Right renal cortex interstitium (tissue), 3 donors: ENCODE measurements around the gene HOXA3. TPM values are rescaled to one million over a fixed set of nuclear protein-coding genes. Genes with fewer than 3 reads are reported as not detected.
A peak's percentile ranks its signal among the peaks of the same experiment; 100 is the strongest.

Source experiments
- DNase-seq, 3 donors: peaks; one replicate each; pipeline ENCODE4 v3.0.0-alpha.2; 2013; ENCODE audit warnings: low read depth in 3 of 3, low spot score in 2 of 3
- polyA plus RNA-seq, 3 donors: library from polyadenylated mRNA; unstranded; fragments of 120-200 nt; gene quantifications; one replicate each; pipeline ENCODE4 v1.2.1, GENCODE V29; 2013; ENCODE audit not compliant: insufficient read length in 3 of 3

Gene HOXA3
- polyA plus RNA-seq, 3 donors = 23.7 to 32.8 (median 29.3) TPM

DNA sequence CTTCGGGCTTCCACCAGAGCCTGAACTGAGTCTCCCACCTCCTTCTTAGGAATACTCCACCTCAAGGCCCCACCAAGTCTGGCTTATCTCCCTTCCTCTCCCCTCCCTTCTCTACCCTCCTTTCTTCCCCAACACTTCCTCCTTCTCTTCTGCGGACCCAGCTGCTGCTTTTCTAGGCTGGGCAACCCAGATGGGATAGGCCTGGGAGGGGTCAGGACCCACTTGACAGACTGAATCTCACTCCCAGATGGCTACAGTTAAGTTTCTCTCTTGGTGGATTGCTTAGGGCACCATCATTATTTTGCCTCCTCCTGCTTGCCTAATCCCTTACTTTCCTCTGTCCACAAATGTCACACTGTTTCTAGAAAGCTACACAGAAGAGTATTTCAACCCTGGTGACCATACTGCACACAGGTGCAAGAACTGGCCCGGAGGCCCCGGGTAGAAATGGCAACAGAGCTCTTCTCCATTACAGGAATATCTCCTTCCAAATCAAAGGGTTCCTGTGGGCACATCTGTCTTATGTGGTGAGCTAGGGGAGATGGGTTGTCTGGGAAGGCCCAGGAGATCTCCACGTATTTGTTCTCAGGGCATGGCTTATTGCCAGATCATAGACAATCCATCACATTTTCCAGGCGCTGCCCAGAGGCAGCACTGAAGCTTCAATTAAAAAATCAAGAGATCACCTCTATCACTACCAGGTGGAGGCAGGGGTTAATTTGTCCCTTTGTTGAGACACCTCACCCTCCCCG, 37.8 kb upstream of the HOXA3 start:
- no peak for DNase-seq

GRCh38 chr7:27189295-27189996, 37.1 kb upstream of the HOXA3 start:
- no peak for DNase-seq

GRCh38 chr7:27188386-27189294, 36.3 kb upstream of the HOXA3 start:
- DNase-seq = no peak

DNA sequence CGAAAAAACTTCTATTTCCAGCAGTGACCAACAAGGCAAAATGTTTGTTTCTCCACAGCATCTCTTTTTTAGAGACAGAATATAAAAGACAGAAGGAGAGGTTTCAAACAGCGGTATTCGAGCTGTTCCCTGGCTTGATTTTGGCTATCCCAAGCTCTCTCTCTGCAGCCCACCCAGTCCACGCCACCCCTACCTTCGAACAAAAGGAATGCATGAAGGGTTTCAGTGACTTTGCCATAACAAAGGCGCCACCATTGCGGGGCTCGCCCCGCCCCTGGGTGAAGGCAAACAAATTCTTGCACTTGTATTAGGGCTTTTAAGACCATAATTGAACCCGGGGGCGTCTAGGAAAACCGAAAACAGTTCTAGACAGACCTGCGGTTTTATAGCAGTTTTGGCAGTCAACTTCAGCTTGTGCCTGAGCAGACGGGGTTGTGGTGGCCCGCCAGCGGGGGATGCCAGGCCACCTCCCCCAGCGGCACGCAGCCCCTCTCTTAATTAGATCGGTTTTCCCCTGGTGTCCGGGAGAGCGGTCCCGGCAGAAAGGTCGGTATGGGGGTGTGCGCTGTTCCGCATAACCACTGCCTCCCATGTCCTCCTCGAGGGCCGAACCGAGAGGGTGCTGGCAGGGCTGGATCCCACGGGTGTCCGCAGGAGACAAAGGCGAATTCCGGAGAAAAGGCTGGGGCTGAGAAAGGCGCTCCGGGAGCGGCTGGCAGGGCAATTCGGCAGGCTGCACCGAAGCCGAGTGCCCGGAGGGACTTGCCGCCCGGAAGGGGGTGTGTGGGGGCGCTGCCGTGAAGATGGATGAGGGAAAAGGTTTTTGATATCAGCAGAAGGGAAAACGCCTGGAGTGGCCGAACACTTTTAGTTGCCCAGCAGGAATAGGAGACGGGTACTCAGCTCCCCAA, 35.3 kb upstream of the HOXA3 start:
- DNase-seq = no peak

- no peak for DNase-seq
These were observed 34.5 kb upstream of the HOXA3 start for GRCh38 chr7:27186668-27187474.

DNA sequence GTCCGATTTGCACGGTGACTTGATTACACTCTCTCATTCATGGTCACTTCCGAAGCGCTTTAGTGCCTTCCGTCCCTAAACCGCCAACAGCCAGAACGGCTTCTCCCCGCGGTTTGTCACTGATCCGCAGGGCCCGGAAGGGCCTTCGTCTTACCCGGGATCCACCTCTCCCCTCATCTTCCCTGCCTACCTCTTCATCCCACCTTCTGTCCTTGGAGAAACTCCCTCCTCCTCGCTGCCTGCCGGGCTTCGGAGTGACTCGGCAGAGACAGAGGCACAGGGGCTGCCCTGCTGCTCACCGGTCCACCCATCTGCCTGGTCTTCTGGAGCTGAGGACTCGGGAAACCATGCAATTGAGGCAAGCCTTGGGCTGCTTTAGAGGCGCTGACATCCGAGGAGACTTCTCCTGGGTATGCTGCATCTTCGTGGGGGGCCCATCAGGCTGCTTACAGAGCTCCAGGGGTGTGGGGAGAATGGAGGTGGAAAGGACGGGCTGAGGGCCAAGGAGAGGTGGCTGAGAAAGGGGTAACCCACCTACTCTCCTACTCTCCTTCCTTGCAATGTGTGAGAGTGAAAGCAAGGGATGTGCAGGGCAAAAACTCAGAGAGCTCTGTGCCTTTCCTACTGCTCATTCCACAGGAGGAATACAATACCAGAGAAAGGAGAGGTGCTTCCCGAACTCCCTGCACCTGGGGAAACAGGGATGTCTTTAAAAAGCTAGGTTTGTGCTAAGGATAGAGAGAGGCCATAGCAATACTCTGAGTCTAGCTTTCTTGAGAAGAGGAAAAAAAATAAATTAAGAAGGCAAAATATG, 33.7 kb upstream of the HOXA3 start:
- no peak for DNase-seq

DNA sequence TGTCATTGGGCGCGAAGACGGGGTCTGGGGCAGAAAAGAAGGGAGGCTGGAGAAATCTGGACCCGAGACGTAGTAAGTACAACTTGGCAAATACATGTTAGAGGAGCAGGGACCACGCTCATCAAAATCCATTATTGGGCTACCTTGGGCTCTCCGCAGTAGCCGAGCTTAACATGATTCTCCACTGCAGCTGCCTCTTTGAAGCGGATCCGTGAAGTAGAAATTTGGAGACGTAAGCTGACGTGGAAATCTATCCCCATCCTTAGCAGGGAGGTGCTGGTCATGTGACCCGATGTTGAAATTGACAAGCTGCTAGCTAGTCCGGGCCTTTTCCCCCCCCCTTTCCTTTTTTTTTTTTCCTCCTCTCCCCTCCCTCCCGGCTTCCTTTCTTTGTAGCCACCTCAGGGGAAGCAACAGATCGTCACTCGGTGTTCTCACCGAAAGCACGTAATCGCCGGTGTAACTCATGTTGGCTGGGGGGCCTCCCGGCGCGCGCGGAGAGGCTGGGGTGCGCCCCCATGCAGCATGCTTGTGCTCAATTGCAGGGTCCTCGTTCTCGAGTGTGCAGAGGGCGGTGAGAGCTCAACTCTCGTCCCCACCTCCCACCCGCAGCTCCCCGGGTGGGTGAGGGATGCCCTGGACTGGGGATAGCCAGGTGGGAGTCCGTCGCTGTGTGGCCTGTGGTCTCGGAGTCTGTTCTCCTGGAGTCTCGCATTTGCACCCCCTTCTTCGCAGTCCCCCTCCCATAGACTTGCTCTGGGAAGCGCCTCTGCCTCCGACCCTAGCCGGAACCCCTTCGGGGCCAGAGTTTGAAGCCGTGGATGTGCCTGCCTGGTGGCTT, 32.9 kb upstream of the HOXA3 start, which contains the start of gene HOXA11:
Gene HOXA11 (minus strand): TSS at position 220 of the 841 bp plus-strand sequence. CDS start 88 bp downstream, at position 132.
- peak in 2 of 3 donors; percentile 92 to 93 for DNase-seq

- DNase-seq = no peak
These were observed 32.1 kb upstream of the HOXA3 start for GRCh38 chr7:27184337-27185012.

GRCh38 chr7:27183682-27184336, 31.4 kb upstream of the HOXA3 start:
- DNase-seq = no peak

GRCh38 chr7:27182861-27183681, 30.7 kb upstream of the HOXA3 start:
- no peak for DNase-seq

DNA sequence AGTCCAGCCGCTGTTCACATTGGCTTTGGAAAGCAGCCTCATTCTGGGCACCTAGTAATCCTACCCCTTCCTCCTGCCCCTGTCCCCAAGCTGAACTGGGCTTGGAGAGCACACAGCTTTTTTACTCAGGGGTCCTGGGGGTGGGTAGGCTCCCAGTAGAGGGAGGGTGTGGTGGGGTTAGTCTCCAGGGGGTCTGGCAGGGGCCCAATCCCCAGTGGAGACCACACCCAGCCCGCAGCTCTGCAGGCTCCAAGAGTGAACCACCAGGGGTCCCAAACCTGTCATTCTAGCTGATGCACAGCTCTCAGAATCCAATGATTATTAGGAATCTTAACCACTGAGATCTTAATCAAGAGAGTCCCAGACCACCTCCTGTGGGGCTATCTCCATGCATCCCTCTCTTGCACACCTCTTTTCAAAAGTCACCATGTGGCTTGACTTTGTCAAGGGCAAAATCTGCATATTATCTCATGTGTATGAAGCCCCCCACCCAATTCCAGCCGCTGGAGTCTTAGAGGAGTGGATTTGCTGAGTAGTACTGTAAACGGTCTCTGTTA, 30.0 kb upstream of the HOXA3 start:
- no peak for DNase-seq

DNA sequence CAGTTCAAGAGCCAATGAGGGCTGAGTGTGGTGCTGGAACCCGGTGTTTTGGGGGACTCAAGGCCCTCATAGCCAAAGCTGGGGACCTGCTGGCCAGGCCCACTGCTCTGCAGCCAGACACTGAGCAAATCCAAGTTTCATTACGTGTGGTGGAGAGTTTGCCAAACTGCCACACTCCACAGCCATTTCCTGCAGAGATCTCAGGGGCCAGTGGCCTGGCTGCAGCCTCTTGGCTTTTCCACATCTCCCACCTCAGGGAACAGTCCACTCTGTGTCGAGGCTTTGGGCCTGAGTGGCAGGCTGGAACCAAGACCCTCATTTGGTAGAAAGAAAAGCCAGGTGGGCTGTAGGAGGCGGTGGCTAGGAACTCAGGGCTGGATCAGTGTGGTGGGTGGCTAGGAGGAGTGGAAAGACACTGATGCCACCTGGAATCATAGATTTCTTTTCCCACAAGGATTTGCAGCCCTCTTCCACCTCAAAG, 29.5 kb upstream of the HOXA3 start:
- DNase-seq = no peak

DNA sequence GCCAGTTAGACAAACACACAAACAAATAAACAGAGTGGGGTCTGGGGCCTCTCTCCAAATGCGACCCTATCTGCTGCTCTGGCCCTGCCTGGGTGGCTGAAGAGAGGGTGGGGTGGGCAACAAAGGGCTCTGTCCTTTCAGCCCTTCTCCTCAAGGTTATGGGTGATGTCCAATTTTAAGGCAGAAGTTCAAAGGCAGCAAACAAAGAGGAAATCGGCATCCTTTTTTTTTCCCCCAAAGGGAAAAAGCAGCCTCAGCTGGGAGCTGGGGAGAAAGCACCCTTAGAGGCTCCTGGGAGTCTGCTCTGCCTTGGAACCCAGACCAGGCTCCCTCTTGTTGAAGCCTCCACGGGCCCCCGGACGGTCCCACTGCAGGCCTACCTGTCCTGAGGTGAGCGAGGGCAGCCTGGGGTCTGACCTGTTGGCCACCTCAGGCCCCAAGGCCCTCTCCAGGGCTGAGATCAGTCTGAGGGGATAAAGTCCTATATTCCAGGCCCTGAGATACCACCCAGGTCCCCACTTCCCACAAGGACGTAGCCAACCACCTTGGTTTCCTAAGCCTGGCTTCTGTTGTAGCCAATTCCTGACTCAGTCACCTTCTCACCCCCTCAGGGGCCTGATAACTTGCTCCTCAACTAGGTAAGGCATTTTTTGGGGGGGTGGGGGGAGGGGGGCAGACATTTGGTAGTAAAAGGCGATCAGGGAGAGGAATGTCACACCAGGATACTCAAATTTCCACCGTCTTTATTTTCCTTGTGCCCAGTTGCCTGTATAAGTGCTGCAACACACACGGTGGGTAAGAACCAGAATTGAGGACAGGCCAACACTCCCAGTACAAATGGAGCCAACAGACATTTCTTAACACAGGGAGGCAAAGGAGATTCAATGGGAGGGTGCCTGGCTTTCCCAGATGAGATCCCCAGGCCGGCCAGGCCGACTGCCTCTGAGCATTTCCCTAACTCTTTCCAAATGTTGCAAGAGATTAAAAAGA, 28.3 kb upstream of the HOXA3 start:
- no peak for DNase-seq
